SK-N-SH (cell line): Measurements from ENCODE around the gene SLC66A2. TPM values are rescaled to one million over a fixed set of nuclear protein-coding genes. Genes with fewer than 3 reads are reported as not detected.

ENCODE experiments used
- CTCF ChIA-PET: fragments of 300-600, 350-600 bp; formaldehyde crosslinking; extraction: SDS; loops from one replicate; lab custom pipeline; 2021; lab: Yijun Ruan, JAX
- POLR2A ChIA-PET: fragments of 350-600 bp; sonication (Branson Sonifier 250); formaldehyde crosslinking; extraction: SDS; loops from one replicate; lab custom pipeline; 2020; ENCODE audit warnings: antibody characterized with exemption, inconsistent platforms; lab: Yijun Ruan, JAX
- DNase-seq: peaks from one replicate; pipeline ENCODE4 v3.0.0; 2012
- H2AFZ ChIP-seq: fragments of 200-600 bp; sonication (generic); 2 replicates; pipeline ENCODE4 v1.8.1; 2016; ENCODE audit warnings: antibody characterized with exemption, mild to moderate bottlenecking, low read depth
- H3F3A ChIP-seq: fragments of 200-600 bp; sonication (generic); replicated peaks from 2 replicates; pipeline ENCODE3; 2016; ENCODE audit warnings: antibody characterized with exemption, mild to moderate bottlenecking; ENCODE audit not compliant: insufficient read depth
- H3K27ac ChIP-seq, 2 experiments: fragments of 200-500 bp in 1 of 2; fragments of 200-600 bp in 1 of 2; sonication (Bioruptor generic) in 1 of 2; sonication (generic), shearing (Covaris generic) in 1 of 2; 2 replicates each; pipeline versions ENCODE4 v1.5.1 to v1.6.1; 2014 to 2016; ENCODE audit warnings: low read depth in 2 of 2, inconsistent platforms in 1 of 2, low read length in 1 of 2, mild to moderate bottlenecking in 1 of 2, mixed read lengths in 1 of 2
- H3K27me3 ChIP-seq: fragments of 200-600 bp; sonication (generic), shearing (Covaris generic); 2 replicates; pipeline ENCODE4 v1.6.1; 2016; ENCODE audit warnings: mixed run types; ENCODE audit not compliant: insufficient read depth
- H3K36me3 ChIP-seq, 2 experiments: fragments of 200-500 bp in 1 of 2; fragments of 200-600 bp in 1 of 2; sonication (Bioruptor generic) in 1 of 2; sonication (generic) in 1 of 2; replicated peaks in 1 of 2; 2 replicates each; pipeline versions ENCODE3 to v1.5.1; 2014 to 2016; ENCODE audit warnings: low read length in 1 of 2, mild to moderate bottlenecking in 1 of 2; ENCODE audit not compliant: insufficient read depth in 2 of 2, control insufficient read depth in 1 of 2
- H3K4me1 ChIP-seq, 2 experiments: fragments of 200-500 bp in 1 of 2; fragments of 200-600 bp in 1 of 2; sonication (Bioruptor generic) in 1 of 2; sonication (generic), shearing (Covaris generic) in 1 of 2; 2 replicates each; pipeline versions ENCODE4 v1.5.1 to v1.6.1; 2014 to 2016; ENCODE audit warnings: low read depth in 1 of 2, low read length in 1 of 2, mixed run types in 1 of 2; ENCODE audit not compliant: insufficient read depth in 2 of 2, control insufficient read depth in 1 of 2
- H3K4me2 ChIP-seq: fragments of 200-600 bp; sonication (generic), shearing (Covaris generic); 2 replicates; pipeline ENCODE4 v1.6.1; 2017; ENCODE audit warnings: mixed run types
- H3K4me3 ChIP-seq, 2 experiments: fragments of 200-500 bp in 1 of 2; fragments of 200-600 bp in 1 of 2; sonication (Bioruptor generic) in 1 of 2; sonication (generic), shearing (Covaris generic) in 1 of 2; 2 replicates each; pipeline versions ENCODE4 v1.5.1 to v1.8.1; 2014 to 2016; ENCODE audit warnings: low read depth in 2 of 2, inconsistent platforms in 1 of 2, low read length in 1 of 2, mild to moderate bottlenecking in 1 of 2, mixed read lengths in 1 of 2, moderate library complexity in 1 of 2
- H3K79me2 ChIP-seq: fragments of 200-600 bp; sonication (generic); 2 replicates; pipeline ENCODE4 v1.8.1; 2017; ENCODE audit warnings: mild to moderate bottlenecking; ENCODE audit not compliant: insufficient read depth
- H3K9ac ChIP-seq: fragments of 200-600 bp; sonication (generic); 2 replicates; pipeline ENCODE4 v1.6.1; 2017; ENCODE audit warnings: mixed run types
- H3K9me2 ChIP-seq: fragments of 200-600 bp; sonication (generic); 2 replicates; pipeline ENCODE4 v1.6.1; 2017; ENCODE audit warnings: mixed run types
- H3K9me3 ChIP-seq: fragments of 200-600 bp; sonication (generic); 2 replicates; pipeline ENCODE4 v1.6.1; 2017; ENCODE audit warnings: mixed run types, mild to moderate bottlenecking, moderate library complexity
- H4K20me1 ChIP-seq: fragments of 200-600 bp; sonication (generic); 2 replicates; pipeline ENCODE4 v1.6.1; 2017; ENCODE audit warnings: mild to moderate bottlenecking, mixed run types; ENCODE audit not compliant: insufficient read depth
- CHD2 ChIP-seq: fragments of 150-350 bp; IDR thresholded peaks from 2 replicates; pipeline ENCODE4 v1.6.1; 2018; ENCODE audit warnings: low read length; ENCODE audit not compliant: partially characterized antibody
- FOSL2 ChIP-seq: IDR thresholded peaks from 2 replicates; pipeline ENCODE4 v1.4.0; 2012; ENCODE audit warnings: low read depth, mild to moderate bottlenecking, moderate library complexity, borderline replicate concordance
- FOXM1 ChIP-seq: IDR thresholded peaks from 2 replicates; pipeline ENCODE4 v1.4.0; 2012; ENCODE audit warnings: low read depth, mild to moderate bottlenecking
- GATA2 ChIP-seq: sonication (generic); formaldehyde crosslinking; IDR thresholded peaks from 2 replicates; pipeline ENCODE4 v1.5.0; 2020; ENCODE audit warnings: mild to moderate bottlenecking, missing genetic modification reagents
- NRF1 ChIP-seq: IDR thresholded peaks from 2 replicates; pipeline ENCODE4 v1.6.1; 2012; ENCODE audit warnings: low read depth, mild to moderate bottlenecking, low read length
- RCOR1 ChIP-seq: fragments of 150-350 bp; IDR thresholded peaks from 2 replicates; pipeline ENCODE4 v1.6.1; 2017; ENCODE audit warnings: antibody characterized with exemption, low read length
- REST ChIP-seq: IDR thresholded peaks from 2 replicates; pipeline ENCODE4 v1.6.1; 2012; ENCODE audit warnings: mild to moderate bottlenecking, low read depth, low read length, moderate library complexity
- RFX5 ChIP-seq: IDR thresholded peaks from 2 replicates; pipeline ENCODE4 v1.6.1; 2012; ENCODE audit warnings: mild to moderate bottlenecking, improper control_type of control experiment, low read length
- TAF1 ChIP-seq: IDR thresholded peaks from 2 replicates; pipeline ENCODE4 v1.6.1; 2012; ENCODE audit warnings: low read depth, mild to moderate bottlenecking, low read length, moderate library complexity, borderline replicate concordance
- USF2 ChIP-seq: fragments of 150-350 bp; IDR thresholded peaks from 2 replicates; pipeline ENCODE4 v1.6.1; 2017; ENCODE audit warnings: antibody characterized with exemption, low read length, low read depth, borderline replicate concordance
- YY1 ChIP-seq: IDR thresholded peaks from 2 replicates; pipeline ENCODE4 v1.4.0; 2012; ENCODE audit warnings: low read depth, mild to moderate bottlenecking
- WGBS: methylation state at CpG from one replicate; pipeline ENCODE4 v1.1.6; 2017; ENCODE audit warnings: low lambda C conversion rate; 5-methylcytosine and 5-hydroxymethylcytosine counted together
- polyA plus RNA-seq, 3 experiments: library from polyadenylated mRNA; depleted of rRNA; stranded (reverse); fragments of >200 nt; gene quantifications; 2 replicates each; pipeline ENCODE4 v1.2.3, GENCODE V29; 2012

SLC66A2 gene
- polyA plus RNA-seq, 1 of the 3 experiments (the other 2 are of a cell fraction) = 14.5 TPM

GRCh38 chr18:79975985-79976680 lies 24.7 kb upstream of the SLC66A2 start:
- POLR2A ChIA-PET = no interaction called here
- no peaks in the 10 kb centered on the region; a peak in 1 of 4 replicates for H3K4me1 ChIP-seq

GRCh38 chr18:79975043-79975442 lies 23.6 kb upstream of the SLC66A2 start:
- DNase-seq = no peak
- POLR2A ChIA-PET = no interaction called here
- H3K4me2 ChIP-seq = no peak overlapping the region
- 97% methylated on average over 4 of the region's 4 CpGs for WGBS
- no peaks in the 10 kb centered on the region for H3K9me2 ChIP-seq
- no peaks in the 10 kb centered on the region for H3K9me3 ChIP-seq
- H3K27ac ChIP-seq = no peak overlapping the region
- H2AFZ ChIP-seq = no peak overlapping the region
- H3K4me1 ChIP-seq = no peaks in the 10 kb centered on the region; a peak in 1 of 4 replicates
- H3F3A ChIP-seq = peaks cover 5% of the 10 kb centered on the region
- TF ChIP-seq NRF1 = no peak
- TF ChIP-seq USF2 = no peak
- no peak for TF ChIP-seq FOXM1
- no peak for TF ChIP-seq RCOR1
- no peak for TF ChIP-seq TAF1
- TF ChIP-seq REST = no peak
- no peak for TF ChIP-seq FOSL2
- CTCF ChIA-PET = no interaction called here
- peaks cover 82% of the 10 kb centered on the region for H3K79me2 ChIP-seq
- H3K9ac ChIP-seq = no peak overlapping the region
- H3K36me3 ChIP-seq = peaks cover 29 to 58% of the 10 kb centered on the region in 2 experiments
- H4K20me1 ChIP-seq = peaks cover 65% of the 10 kb centered on the region
- H3K4me3 ChIP-seq = no peak overlapping the region
- no peaks in the 10 kb centered on the region for H3K27me3 ChIP-seq

More at GRCh38 chr18:79975985-79976680, 24.7 kb upstream of the SLC66A2 start:
- no peaks in the 10 kb centered on the region for H3K9me2 ChIP-seq
- no peak overlapping the region for H3K27ac ChIP-seq
- no peak overlapping the region for H2AFZ ChIP-seq
- TF ChIP-seq GATA2 (CRISPR knock-in tag) = no peak
- no peak for TF ChIP-seq NRF1
- no peak for TF ChIP-seq RFX5
- no peak for TF ChIP-seq CHD2
- no peak for TF ChIP-seq REST
- no peak for TF ChIP-seq YY1
- TF ChIP-seq, all 33 proteins: peak for 0
- 88% methylated on average over 13 of the region's 14 CpGs for WGBS
- Histone ChIP-seq H3K9me3 (no peaks in the 10 kb centered on the region), H3K9ac (no peak overlapping the region), H4K20me1 (peaks cover 76% of the 10 kb centered on the region), H3K27me3 (no peaks in the 10 kb centered on the region), H3K4me2 (no peak overlapping the region), H3K4me3 (no peak overlapping the region), H3K36me3 (peaks cover 29 to 47% of the 10 kb centered on the region in 2 experiments), H3F3A (peaks cover 2% of the 10 kb centered on the region), H3K79me2 (peaks cover 92% of the 10 kb centered on the region)
- DNase-seq = no peak
- CTCF ChIA-PET = interaction anchor here (0.7 to 2.5 kb wide), 4 partner anchors 12 to 332 kb away, joined by 3 to 6 read pairs (median 3); partner anchors contain the start of gene HSBP1L1
